ENCODE data around the gene CELF5. TPM values are rescaled to one million over a fixed set of nuclear protein-coding genes. Genes with fewer than 3 reads are reported as not detected.

Gene CELF5
- total RNA-seq, 2 donors from 2014 or later: 0.36 to 0.80 TPM

GRCh38 chr19:3335431-3336350 is 111.2 kb downstream of the CELF5 start:
- no peak overlapping the region for H3K4me3 ChIP-seq
- peak overlapping the region; percentile 94 to 98 for H3K27ac ChIP-seq
- intact Hi-C loops (cut with DNase I): loop anchor here (2.0 kb wide), 2 partner anchors 63 to 93 kb away; no protein-coding TSS in a partner anchor
- 69% methylated on average over 15 of the region's 15 CpGs for WGBS
- no peaks in the 10 kb centered on the region for H3K9me3 ChIP-seq
- TF ChIP-seq CTCF (IDR thresholded peaks at IDR 0.05): no peak
- TF ChIP-seq POLR2AphosphoS5 (IDR thresholded peaks at IDR 0.05): no peak
- TF ChIP-seq POLR2A (IDR thresholded peaks at IDR 0.05): no peak
- H3K27me3 ChIP-seq (replicated peaks; ENCODE audit: insufficient read depth): no peaks in the 10 kb centered on the region
- peaks cover 30% of the 10 kb centered on the region for H3K4me1 ChIP-seq (replicated peaks)
- H3K36me3 ChIP-seq: no peaks in the 10 kb centered on the region
- DNase-seq (ENCODE audit: low spot score): no peak

- WGBS: 8% methylated on average over 5 of the region's 5 CpGs
- intact Hi-C loops (cut with DNase I): loop anchor here (2.0 kb wide), 2 partner anchors 62 to 92 kb away; no protein-coding TSS in a partner anchor
These were observed 111.9 kb downstream of the CELF5 start for GRCh38 chr19:3336351-3336679.

GRCh38 chr19:3336680-3337523 is 112.4 kb downstream of the CELF5 start:
- TF ChIP-seq POLR2A (IDR thresholded peaks at IDR 0.05) (peak; percentile 16), CTCF (IDR thresholded peaks at IDR 0.05) (peak in 2 of 4 experiments; percentile 28 to 36), POLR2AphosphoS5 (IDR thresholded peaks at IDR 0.05) (peak; percentile 97)
- Histone ChIP-seq H3K27ac (peak overlapping the region; percentile 94 to 98), H3K9me3 (no peaks in the 10 kb centered on the region), H3K4me1 (replicated peaks) (peaks cover 30% of the 10 kb centered on the region), H3K27me3 (replicated peaks; ENCODE audit: insufficient read depth) (no peaks in the 10 kb centered on the region), H3K4me3 (no peak overlapping the region), H3K36me3 (no peaks in the 10 kb centered on the region)
- DNase-seq (ENCODE audit: low spot score): peak; percentile 98
- WGBS: 29% methylated on average over 22 of the region's 22 CpGs
- intact Hi-C loops (cut with DNase I): loop anchor here (2.0 kb wide), 2 partner anchors 62 to 92 kb away; no protein-coding TSS in a partner anchor

More at GRCh38 chr19:3336351-3336679, 111.9 kb downstream of the CELF5 start:
- no peaks in the 10 kb centered on the region for H3K36me3 ChIP-seq
- H3K27me3 ChIP-seq (replicated peaks; ENCODE audit: insufficient read depth): no peaks in the 10 kb centered on the region
- TF ChIP-seq POLR2AphosphoS5 (IDR thresholded peaks at IDR 0.05): no peak
- no peak for TF ChIP-seq POLR2A (IDR thresholded peaks at IDR 0.05)
- no peak for TF ChIP-seq CTCF (IDR thresholded peaks at IDR 0.05)
- peaks cover 30% of the 10 kb centered on the region for H3K4me1 ChIP-seq (replicated peaks)
- H3K27ac ChIP-seq: peak overlapping the region; percentile 94 to 98
- DNase-seq (ENCODE audit: low spot score): no peak
- H3K9me3 ChIP-seq: no peaks in the 10 kb centered on the region
- no peak overlapping the region for H3K4me3 ChIP-seq

GRCh38 chr19:3338541-3339181 is 114.2 kb downstream of the CELF5 start:
- no peaks in the 10 kb centered on the region for H3K27me3 ChIP-seq (replicated peaks; ENCODE audit: insufficient read depth)
- TF ChIP-seq CTCF (IDR thresholded peaks at IDR 0.05) (no peak), POLR2AphosphoS5 (IDR thresholded peaks at IDR 0.05) (peak; percentile 20), POLR2A (IDR thresholded peaks at IDR 0.05) (peak; percentile 46)
- H3K4me3 ChIP-seq: no peak overlapping the region
- intact Hi-C loops (cut with DNase I): no loop called here
- no peaks in the 10 kb centered on the region for H3K9me3 ChIP-seq
- peak; percentile 49 for DNase-seq (ENCODE audit: low spot score)
- peaks cover 36% of the 10 kb centered on the region for H3K4me1 ChIP-seq (replicated peaks)
- WGBS: 41% methylated on average over 12 of the region's 12 CpGs
- H3K27ac ChIP-seq: peak overlapping the region; percentile 80 to 94
- no peaks in the 10 kb centered on the region for H3K36me3 ChIP-seq
